Upper lobe of left lung (tissue), 6 donors: ENCODE measurements around the gene CNTNAP1. TPM values are rescaled to one million over a fixed set of nuclear protein-coding genes. Genes with fewer than 3 reads are reported as not detected.

ENCODE experiments used
- ATAC-seq, 2 donors: fragments of 200-7000 bp; cut with Tn5 transposase; one replicate each; pipeline ENCODE4 v1.9.1; 2022; ENCODE audit warnings: mild to moderate bottlenecking in 2 of 2, moderate library complexity in 2 of 2; ENCODE audit not compliant: low FRiP score in 2 of 2
- DNase-seq, 2 donors: peaks; one replicate each; pipeline ENCODE4 v3.0.0-alpha.2; 2019 to 2020
- H3K27ac ChIP-seq, 4 donors: fragments of 200-600 bp; sonication (generic); one replicate each; pipeline ENCODE4 v1.5.1; 2016 to 2019
- H3K27me3 ChIP-seq, 4 donors: fragments of 200-600 bp; sonication (generic); one replicate each; pipeline ENCODE4 v1.5.1; 2017 to 2019
- H3K36me3 ChIP-seq, 4 donors: fragments of 200-600 bp; sonication (generic); one replicate each; pipeline ENCODE4 v1.5.1; 2016 to 2019
- H3K4me1 ChIP-seq, 4 donors: fragments of 200-600 bp; sonication (generic); one replicate each; pipeline ENCODE4 v1.5.1; 2018 to 2019
- H3K4me3 ChIP-seq, 4 donors: fragments of 200-600 bp; sonication (generic); one replicate each; pipeline ENCODE4 v1.5.1; 2017 to 2019; ENCODE audit warnings: mild to moderate bottlenecking in 2 of 4, moderate library complexity in 1 of 4
- H3K9me3 ChIP-seq, 4 donors: fragments of 200-600 bp; sonication (generic); one replicate each; pipeline ENCODE4 v1.5.1; 2018 to 2019
- EP300 ChIP-seq, 4 donors: sonication (generic); formaldehyde crosslinking; IDR thresholded peaks; one replicate each; pipeline ENCODE4 v1.5.1; 2017; ENCODE audit warnings: antibody characterized with exemption in 4 of 4, control low read depth in 2 of 4
- POLR2A ChIP-seq, 4 donors: fragments of 450-650 bp; IDR thresholded peaks; one replicate each; pipeline ENCODE4 v1.5.1; 2016 to 2017; ENCODE audit warnings: antibody characterized with exemption in 4 of 4, mild to moderate bottlenecking in 2 of 4
- POLR2AphosphoS5 ChIP-seq, 2 donors: sonication (generic); formaldehyde crosslinking; IDR thresholded peaks; one replicate each; pipeline ENCODE4 v1.5.1; 2017; ENCODE audit warnings: antibody characterized with exemption in 2 of 2
- WGBS, 2 donors: methylation state at CpG; one replicate each; pipeline ENCODE4 v1.1.5; 2017 to 2018; 5-methylcytosine and 5-hydroxymethylcytosine counted together
- total RNA-seq, 6 donors: library from RNA; depleted of rRNA in 4 of 6; stranded (reverse); fragments of >200 nt in 4 of 6; gene quantifications; one replicate each; pipeline versions ENCODE4 v1.1.0 to v1.2.1, GENCODE V29; 2016 to 2021
- TF ChIP-seq, protein P1 (sequence below), 6 experiments: fragments of 450-650 bp in 4 of 6; fragments of 200-600 bp in 2 of 6; sonication (generic) in 2 of 6; IDR thresholded peaks; one replicate each; pipeline ENCODE4 v1.5.1; 2016 to 2019; ENCODE audit warnings: antibody characterized with exemption in 6 of 6
- donor health status: DM: no; HTN: no; CAD: no; lungs with moderate emphysema.
- donor health status: DM: no; HTN: yes; CAD: no; lungs with severe emphysema.

The CNTNAP1 gene
- total RNA-seq, 6 donors from 2014 or later, result 1.7 to 37.7 (median 4.3) TPM

DNA sequence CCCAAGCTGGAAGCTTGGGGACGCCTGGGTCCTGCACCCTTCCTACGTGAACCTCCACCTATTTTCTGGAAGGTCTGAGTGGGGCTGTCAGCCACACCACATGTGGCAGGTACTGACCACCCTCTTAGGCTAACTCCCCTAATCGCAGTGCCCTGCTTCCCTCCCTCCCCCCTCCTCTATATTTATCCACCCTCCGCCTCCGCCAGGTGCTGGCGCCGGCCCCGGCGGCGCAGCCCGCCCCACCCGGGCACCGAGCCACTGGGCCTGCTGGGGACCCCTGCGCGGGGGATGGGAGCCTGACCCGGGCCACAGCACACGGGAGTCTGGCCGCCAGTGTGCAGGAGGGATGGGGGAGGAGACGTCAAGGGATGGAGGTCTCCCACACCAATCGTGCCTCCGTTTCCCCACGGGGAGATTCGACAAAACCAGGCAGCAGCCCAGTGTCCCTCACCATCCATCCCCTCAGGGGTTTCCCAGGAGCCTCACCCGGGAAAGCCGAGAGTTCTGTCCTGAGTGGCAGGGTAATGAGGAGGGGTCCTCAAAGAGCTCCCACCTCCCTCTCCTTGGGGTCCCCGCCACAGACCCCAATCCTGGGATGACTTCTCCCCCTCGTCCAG is 6.9 kb upstream of the CNTNAP1 start:
- peak overlapping the region; percentile 81 to 98 (median 90) for H3K27ac ChIP-seq
- WGBS, 2 donors, result 2% methylated on average over 22 of the region's 27 CpGs; no CpG with 5 or more reads in 1 of the 2 donors
- peaks cover 0 to 6% (median 1%) of the 10 kb centered on the region in 4 donors for H3K27me3 ChIP-seq
- peaks cover 1 to 32% (median 23%) of the 10 kb centered on the region in 4 donors for H3K36me3 ChIP-seq
- H3K9me3 ChIP-seq, result no peaks in the 10 kb centered on the region
- TF ChIP-seq POLR2A (IDR thresholded peaks at IDR 0.05) (no peak), POLR2AphosphoS5 (IDR thresholded peaks at IDR 0.05) (no peak), EP300 (IDR thresholded peaks at IDR 0.05) (no peak)
- TF ChIP-seq, protein P1, sequence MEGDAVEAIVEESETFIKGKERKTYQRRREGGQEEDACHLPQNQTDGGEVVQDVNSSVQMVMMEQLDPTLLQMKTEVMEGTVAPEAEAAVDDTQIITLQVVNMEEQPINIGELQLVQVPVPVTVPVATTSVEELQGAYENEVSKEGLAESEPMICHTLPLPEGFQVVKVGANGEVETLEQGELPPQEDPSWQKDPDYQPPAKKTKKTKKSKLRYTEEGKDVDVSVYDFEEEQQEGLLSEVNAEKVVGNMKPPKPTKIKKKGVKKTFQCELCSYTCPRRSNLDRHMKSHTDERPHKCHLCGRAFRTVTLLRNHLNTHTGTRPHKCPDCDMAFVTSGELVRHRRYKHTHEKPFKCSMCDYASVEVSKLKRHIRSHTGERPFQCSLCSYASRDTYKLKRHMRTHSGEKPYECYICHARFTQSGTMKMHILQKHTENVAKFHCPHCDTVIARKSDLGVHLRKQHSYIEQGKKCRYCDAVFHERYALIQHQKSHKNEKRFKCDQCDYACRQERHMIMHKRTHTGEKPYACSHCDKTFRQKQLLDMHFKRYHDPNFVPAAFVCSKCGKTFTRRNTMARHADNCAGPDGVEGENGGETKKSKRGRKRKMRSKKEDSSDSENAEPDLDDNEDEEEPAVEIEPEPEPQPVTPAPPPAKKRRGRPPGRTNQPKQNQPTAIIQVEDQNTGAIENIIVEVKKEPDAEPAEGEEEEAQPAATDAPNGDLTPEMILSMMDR (IDR thresholded peaks at IDR 0.05), result no peak
- ATAC-seq (no peak), DNase-seq (peak in 1 of 2 donors; percentile 88)
- peak overlapping the region; percentile 81 to 92 (median 85) for H3K4me3 ChIP-seq
- H3K4me1 ChIP-seq, result peaks cover 54 to 75% (median 61%) of the 10 kb centered on the region in 4 donors

DNA sequence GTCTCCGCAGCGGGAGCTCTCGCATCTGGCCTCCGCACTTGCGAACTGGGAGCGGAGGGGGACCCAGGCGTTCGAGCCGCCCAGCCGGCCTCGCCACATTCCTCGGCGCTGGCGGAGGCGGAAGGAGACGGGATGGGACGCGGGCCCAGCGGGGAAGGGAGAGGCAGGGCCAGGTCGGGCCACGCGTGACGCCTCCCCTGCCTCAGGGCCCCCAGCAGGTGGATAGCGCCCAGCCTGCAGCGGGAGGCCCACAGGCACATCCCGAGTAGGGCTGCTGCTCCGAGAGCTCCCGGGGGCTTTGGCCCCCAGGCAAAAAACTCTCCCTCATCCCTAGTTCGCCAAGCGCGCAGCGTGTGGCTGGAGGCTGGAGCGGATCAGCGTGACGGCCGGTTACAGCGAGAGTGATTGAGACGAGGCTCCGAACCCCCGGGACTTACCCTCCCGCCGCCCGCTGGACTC is 6.3 kb upstream of the CNTNAP1 start:
- Histone ChIP-seq H3K27ac (peak overlapping the region; percentile 81 to 98 (median 90)), H3K36me3 (peaks cover 0 to 27% (median 18%) of the 10 kb centered on the region in 4 donors), H3K9me3 (no peaks in the 10 kb centered on the region), H3K4me1 (peaks cover 56 to 75% (median 60%) of the 10 kb centered on the region in 4 donors), H3K27me3 (peaks cover 0 to 6% (median 1%) of the 10 kb centered on the region in 4 donors), H3K4me3 (peak overlapping the region; percentile 81 to 92 (median 85))
- ATAC-seq (no peak), DNase-seq (peak in 1 of 2 donors; percentile 92)
- TF ChIP-seq EP300 (IDR thresholded peaks at IDR 0.05), result no peak
- TF ChIP-seq, protein P1 (IDR thresholded peaks at IDR 0.05), result peak in 1 of 6 experiments; percentile 20
- peak in 1 of 2 donors; percentile 27 for TF ChIP-seq POLR2AphosphoS5 (IDR thresholded peaks at IDR 0.05)
- peak in 1 of 4 donors; percentile 58 for TF ChIP-seq POLR2A (IDR thresholded peaks at IDR 0.05)
- WGBS, 2 donors, result 1% methylated on average over 31 of the region's 43 CpGs; no CpG with 5 or more reads in 1 of the 2 donors

DNA sequence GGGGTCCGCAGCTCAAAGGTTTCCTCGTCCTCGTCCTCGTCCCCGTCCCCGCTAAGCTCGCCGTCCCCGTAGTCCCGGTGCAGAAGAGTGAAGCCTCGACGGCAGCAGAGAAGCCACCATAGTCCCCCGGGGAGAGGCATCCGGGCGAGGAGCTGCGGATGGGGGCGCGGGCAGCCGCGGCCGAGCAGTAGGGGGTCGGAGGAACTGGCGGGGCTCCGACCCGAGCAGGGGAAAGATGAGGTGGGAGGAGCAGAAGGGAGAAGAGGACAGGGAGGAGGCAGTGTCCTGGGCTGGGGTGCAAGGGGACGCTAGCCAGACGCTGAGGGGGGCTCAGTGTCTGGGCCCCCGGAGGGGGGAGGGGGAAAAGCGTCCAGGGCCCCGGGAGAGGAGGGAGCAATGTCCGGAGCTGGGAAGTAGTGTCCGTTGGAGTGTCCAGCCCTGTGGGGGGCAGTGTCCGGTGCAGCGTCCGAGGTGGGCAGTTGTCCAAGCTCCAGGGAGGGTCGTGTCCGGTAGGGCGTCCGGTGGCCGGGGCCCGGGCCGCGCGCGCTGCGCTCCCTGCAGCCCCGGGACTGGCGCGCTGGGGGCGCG is 5.8 kb upstream of the CNTNAP1 start, which contains the start of gene PLEKHH3:
Gene PLEKHH3 (minus strand): TSS at position 571 of the 588 bp plus-strand sequence. CDS start 431 bp downstream, at position 140.
- peak within 1 kb of the TSS; percentile 81 to 92 (median 85) for H3K4me3 ChIP-seq
- ATAC-seq, result peak in 1 of 2 donors; percentile 1
- no peak for DNase-seq
- H3K9me3 ChIP-seq, result no peaks in the 10 kb centered on the region
- peaks cover 60 to 75% (median 61%) of the 10 kb centered on the region in 4 donors for H3K4me1 ChIP-seq
- 0 to 1% methylated on average over 11 to 29 of the region's 51 CpGs for WGBS, 2 donors
- peak within 1 kb of the TSS; percentile 91 to 98 (median 93) for H3K27ac ChIP-seq
- peaks cover 0 to 6% (median 1%) of the 10 kb centered on the region in 4 donors for H3K27me3 ChIP-seq
- peaks cover 0 to 22% (median 13%) of the 10 kb centered on the region in 4 donors for H3K36me3 ChIP-seq
- TF ChIP-seq EP300 (IDR thresholded peaks at IDR 0.05) (no peak), POLR2AphosphoS5 (IDR thresholded peaks at IDR 0.05) (peak; percentile 60 to 76), POLR2A (IDR thresholded peaks at IDR 0.05) (peak in 3 of 4 donors; percentile 25 to 81 (median 73))
- TF ChIP-seq, protein P1 (IDR thresholded peaks at IDR 0.05), result peak in 3 of 6 experiments; percentile 17 to 47 (median 38)

DNA sequence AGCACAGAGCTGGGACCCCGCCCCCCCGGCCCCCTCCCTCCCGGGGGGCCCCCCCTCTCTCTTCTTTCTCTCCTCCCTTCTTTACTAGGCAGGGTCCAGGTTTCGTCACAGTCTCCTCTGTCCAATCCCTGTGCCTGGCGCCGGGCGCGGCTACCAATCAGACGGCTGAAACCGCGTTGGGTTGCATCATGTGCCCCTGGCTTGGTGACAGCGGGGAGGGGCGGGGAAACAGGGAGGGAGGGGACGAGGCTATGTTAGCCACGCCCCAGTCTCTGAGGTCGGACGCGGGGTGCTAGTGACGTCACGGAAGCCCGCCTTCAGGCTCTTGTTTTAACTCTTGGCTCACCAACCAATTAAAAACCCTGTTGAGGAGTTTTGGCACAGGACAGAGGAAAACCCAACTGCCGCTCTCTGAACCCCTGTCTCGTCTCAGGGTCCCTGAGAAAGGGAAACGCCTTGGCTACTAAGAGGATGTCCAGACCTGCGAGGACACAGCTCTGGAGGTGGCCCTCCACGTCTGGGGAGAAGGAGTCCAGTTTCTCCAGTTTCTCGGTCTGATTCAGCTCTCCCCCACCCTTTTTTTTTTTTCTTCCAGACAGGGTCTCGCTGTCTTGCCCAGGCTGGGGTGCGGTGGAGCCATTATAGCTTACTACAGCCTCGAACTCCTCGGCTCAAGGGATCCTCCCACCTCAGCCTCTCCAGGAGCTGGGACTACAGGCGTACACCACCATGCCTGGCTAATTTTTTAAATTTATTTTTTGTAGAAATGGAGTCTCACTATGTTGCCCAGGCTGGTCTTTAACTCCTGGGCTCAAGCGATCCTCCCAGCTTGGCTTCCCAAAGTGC is 5.1 kb upstream of the CNTNAP1 start:
- peak; percentile 98 to 99 for DNase-seq
- H3K4me1 ChIP-seq, result peaks cover 64 to 79% (median 68%) of the 10 kb centered on the region in 4 donors
- peak overlapping the region; percentile 81 to 92 (median 85) for H3K4me3 ChIP-seq
- peak in 1 of 2 donors; percentile 13 for TF ChIP-seq POLR2AphosphoS5 (IDR thresholded peaks at IDR 0.05)
- TF ChIP-seq, protein P1 (IDR thresholded peaks at IDR 0.05), result no peak
- H3K27ac ChIP-seq, result peak overlapping the region; percentile 91 to 98 (median 93)
- WGBS, 2 donors, result 2 to 5% methylated on average over 12 to 30 of the region's 33 CpGs
- peak; percentile 86 to 94 for ATAC-seq
- H3K27me3 ChIP-seq, result peaks cover 0 to 6% (median 1%) of the 10 kb centered on the region in 4 donors
- H3K36me3 ChIP-seq, result peaks cover 0 to 15% (median 6%) of the 10 kb centered on the region in 4 donors
- no peaks in the 10 kb centered on the region for H3K9me3 ChIP-seq
